SJSA1 (cell line): Measurements from ENCODE around the gene NPAS4. TPM values are rescaled to one million over a fixed set of nuclear protein-coding genes. Genes with fewer than 3 reads are reported as not detected.

Experiments used
- DNase-seq, 2 experiments: peaks; one replicate each; pipeline ENCODE4 v3.0.0-alpha.2; 2015 to 2020; ENCODE audit warnings: low spot score in 2 of 2, low read depth in 1 of 2
- H3K27ac ChIP-seq: fragments of 250-450 bp; sonication (Bioruptor Pico); 2 replicates; pipeline ENCODE4 v1.5.1; 2020; ENCODE audit warnings: mild to moderate bottlenecking, moderate library complexity
- H3K27me3 ChIP-seq: fragments of 250-450 bp; sonication (Bioruptor Pico); replicated peaks from 2 replicates; pipeline ENCODE4 v1.5.1; 2020; ENCODE audit warnings: mild to moderate bottlenecking, moderate library complexity
- H3K36me3 ChIP-seq: fragments of 250-450 bp; sonication (Bioruptor Pico); 2 replicates; pipeline ENCODE4 v1.5.1; 2020; ENCODE audit warnings: mild to moderate bottlenecking
- H3K4me1 ChIP-seq: fragments of 250-450 bp; sonication (Bioruptor Pico); replicated peaks from 2 replicates; pipeline ENCODE4 v1.6.1; 2021; ENCODE audit warnings: mild to moderate bottlenecking
- H3K4me3 ChIP-seq: fragments of 250-450 bp; sonication (Bioruptor Pico); 2 replicates; pipeline ENCODE4 v1.5.1; 2020; ENCODE audit warnings: mild to moderate bottlenecking
- H3K9me3 ChIP-seq: fragments of 250-450 bp; sonication (Bioruptor Pico); replicated peaks from 2 replicates; pipeline ENCODE4 v1.5.1; 2020; ENCODE audit warnings: mild to moderate bottlenecking
- total RNA-seq: library from RNA; depleted of rRNA; stranded (reverse); fragments of >200 nt; shearing (Covaris generic); gene quantifications from 2 replicates; pipeline ENCODE4 v1.2.3, GENCODE V29; 2014

Gene NPAS4
- total RNA-seq, 1 experiment from 2014 or later: 2.2 TPM

DNA sequence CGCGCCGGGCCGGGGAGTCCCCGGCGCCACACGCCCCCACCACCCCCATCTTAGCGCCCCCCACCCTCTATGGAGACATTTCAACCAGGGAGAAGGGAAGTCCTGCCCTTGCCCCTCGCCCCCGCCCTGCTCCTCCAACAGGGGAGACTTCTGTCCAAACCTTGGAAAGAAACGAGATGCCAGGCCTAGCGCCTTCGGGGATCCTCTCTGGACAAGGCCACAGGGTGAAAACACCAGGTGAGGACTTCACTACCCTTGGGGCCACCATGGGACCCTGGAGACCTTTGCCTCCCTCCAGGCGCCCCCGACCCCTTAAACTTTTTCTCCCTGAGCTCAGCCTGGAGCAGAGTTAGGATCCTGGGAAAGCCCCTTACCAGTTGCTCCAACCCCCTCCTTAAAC lies 11.6 kb upstream of the NPAS4 start:
- Histone ChIP-seq H3K27ac (peak overlapping the region; percentile 27; the same call in 1 of the 2 replicates), H3K36me3 (no peaks in the 10 kb centered on the region), H3K4me1 (peaks cover 36% of the 10 kb centered on the region), H3K27me3 (peaks cover 14% of the 10 kb centered on the region), H3K4me3 (peak overlapping the region; percentile 40), H3K9me3 (no peaks in the 10 kb centered on the region)
- peak in 1 of 2 experiments; percentile 62 for DNase-seq

DNA sequence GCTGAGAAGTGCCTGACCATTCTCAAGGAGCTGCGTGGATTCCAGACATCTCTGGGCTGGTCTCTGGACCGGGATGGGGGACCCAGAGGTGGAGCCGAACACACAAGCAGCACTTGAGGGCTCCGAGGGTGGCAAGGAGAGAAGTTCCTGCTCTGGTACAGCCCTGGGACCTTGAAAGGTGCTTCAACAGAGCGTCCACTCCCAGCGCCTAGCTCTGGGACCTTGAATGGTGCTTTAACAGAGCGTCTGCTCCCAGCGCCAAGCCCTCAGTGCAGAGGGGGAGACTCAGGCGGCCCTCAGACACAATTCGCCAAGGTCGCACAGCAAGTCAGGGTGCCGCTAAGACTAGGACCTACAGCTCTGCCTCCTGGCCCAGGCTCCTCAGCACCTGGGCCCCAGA lies 10.6 kb upstream of the NPAS4 start:
- Histone ChIP-seq H3K27me3 (peaks cover 9% of the 10 kb centered on the region), H3K4me3 (no peak overlapping the region), H3K27ac (no peak overlapping the region), H3K4me1 (peaks cover 36% of the 10 kb centered on the region), H3K36me3 (no peaks in the 10 kb centered on the region), H3K9me3 (no peaks in the 10 kb centered on the region)
- DNase-seq: no peak

DNA sequence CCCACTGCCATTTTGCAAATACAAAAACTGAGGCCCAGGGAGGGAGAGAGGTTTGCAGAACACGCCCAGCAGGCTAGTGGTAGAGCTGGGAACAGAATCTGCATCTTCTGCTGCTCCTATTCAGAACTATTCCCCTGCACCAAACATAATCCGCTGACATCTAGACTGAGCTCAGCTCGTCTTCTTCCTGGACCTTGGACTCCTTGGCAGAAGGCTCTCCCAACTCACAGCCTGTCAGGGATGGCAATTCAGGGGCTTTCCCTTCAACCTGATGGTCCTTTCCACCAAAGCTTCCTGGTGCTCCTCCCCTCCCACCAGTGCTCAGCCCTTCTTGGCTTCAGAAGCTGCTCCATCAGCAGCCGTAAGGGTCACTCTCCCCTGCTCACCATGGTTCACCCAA lies 9.5 kb upstream of the NPAS4 start:
- H3K4me1 ChIP-seq: peaks cover 34% of the 10 kb centered on the region
- H3K9me3 ChIP-seq: no peaks in the 10 kb centered on the region
- no peak overlapping the region for H3K27ac ChIP-seq
- H3K36me3 ChIP-seq: no peaks in the 10 kb centered on the region; the same call in 1 of the 2 replicates
- H3K27me3 ChIP-seq: no peaks in the 10 kb centered on the region
- no peak for DNase-seq
- no peak overlapping the region for H3K4me3 ChIP-seq

DNA sequence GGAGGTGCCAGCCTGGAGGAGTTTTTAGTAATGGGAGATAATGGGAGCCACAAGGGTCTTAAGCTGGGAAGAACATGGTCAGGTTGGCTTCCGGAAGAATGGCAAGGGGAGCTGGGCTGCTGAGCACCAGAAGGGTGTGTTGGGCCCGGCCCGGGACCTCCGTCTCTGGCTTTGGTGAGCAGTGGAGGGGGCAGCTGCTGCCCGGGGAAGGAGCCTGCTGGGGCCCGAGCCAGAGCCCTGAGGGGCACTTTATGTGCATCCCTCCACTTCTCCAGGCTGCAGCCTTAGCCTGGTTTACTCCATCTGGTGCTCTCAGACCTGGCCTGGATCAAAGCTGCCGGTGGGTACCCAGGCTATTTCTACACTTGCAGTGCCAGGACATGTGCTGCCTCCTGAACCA lies 8.7 kb upstream of the NPAS4 start:
- DNase-seq: no peak
- Histone ChIP-seq H3K9me3 (no peaks in the 10 kb centered on the region), H3K4me1 (peaks cover 34% of the 10 kb centered on the region), H3K27ac (no peak overlapping the region), H3K4me3 (no peak overlapping the region), H3K36me3 (no peaks in the 10 kb centered on the region; the same call in 1 of the 2 replicates), H3K27me3 (no peaks in the 10 kb centered on the region)

DNA sequence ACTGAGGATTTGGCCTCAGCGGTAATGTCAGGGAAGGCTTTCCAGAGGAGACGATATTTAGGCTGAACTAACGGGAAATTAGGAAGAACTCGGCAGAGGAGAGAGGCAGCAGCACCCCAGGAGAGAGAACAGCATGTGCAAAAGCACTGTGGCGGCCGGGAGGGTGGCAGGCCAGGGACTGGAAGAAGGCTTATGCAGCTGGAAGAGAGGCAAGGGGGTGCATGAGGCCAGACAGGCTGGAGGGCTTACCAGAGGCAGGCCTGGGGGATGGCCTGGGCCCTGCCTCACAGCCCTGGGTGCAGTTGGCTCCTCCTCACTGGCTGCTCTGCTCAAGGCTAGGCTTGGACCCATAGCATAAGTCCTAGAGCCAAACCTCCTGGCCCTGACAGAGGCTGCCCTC lies 7.7 kb upstream of the NPAS4 start:
- Histone ChIP-seq H3K27ac (no peak overlapping the region), H3K9me3 (no peaks in the 10 kb centered on the region), H3K36me3 (no peaks in the 10 kb centered on the region; the same call in 1 of the 2 replicates), H3K4me1 (peaks cover 42% of the 10 kb centered on the region), H3K4me3 (no peak overlapping the region), H3K27me3 (no peaks in the 10 kb centered on the region)
- DNase-seq: no peak

DNA sequence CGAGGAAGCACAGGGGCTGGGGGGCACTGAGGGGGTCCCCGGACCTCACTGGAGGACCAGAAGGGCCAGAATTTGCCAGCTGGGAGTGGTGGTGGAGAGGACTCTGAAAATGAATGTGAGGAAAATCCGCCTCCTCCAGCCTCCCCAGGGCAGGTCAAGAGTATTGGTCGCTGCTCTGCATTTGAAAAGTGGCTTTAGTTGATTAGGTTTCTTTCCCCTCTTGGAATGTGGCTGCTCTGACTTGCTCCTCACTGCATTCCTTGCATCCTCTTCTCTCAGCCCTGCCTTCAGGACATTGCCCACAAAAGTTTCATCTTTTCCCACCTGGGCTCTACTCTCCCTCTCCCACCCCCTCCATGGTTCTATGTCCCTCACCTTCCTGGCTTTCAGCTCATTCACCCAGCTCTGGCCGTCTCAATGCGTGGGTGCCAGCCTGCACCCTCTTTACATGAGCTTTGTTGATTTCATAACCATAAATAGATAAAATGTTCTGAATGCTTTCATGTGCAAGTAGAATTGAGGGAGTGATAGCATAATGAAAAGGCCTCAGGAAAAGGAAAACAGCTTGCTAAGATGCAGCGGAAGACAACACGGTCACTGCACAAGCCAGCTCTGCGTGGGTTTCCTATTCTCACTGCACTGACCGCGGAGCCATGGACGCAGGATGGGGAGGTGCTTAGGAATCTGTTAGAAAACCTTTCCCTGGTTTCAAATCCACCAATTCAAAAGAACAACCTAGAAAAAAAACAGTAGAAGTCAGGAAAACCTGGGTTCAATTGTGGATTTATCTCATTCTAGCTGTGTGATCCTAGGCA lies 6.5 kb upstream of the NPAS4 start:
- H3K27ac ChIP-seq: no peak overlapping the region
- no peaks in the 10 kb centered on the region for H3K9me3 ChIP-seq
- no peaks in the 10 kb centered on the region for H3K27me3 ChIP-seq
- H3K36me3 ChIP-seq: no peaks in the 10 kb centered on the region; the same call in 1 of the 2 replicates
- H3K4me3 ChIP-seq: no peak overlapping the region
- H3K4me1 ChIP-seq: peaks cover 42% of the 10 kb centered on the region
- no peak for DNase-seq

DNA sequence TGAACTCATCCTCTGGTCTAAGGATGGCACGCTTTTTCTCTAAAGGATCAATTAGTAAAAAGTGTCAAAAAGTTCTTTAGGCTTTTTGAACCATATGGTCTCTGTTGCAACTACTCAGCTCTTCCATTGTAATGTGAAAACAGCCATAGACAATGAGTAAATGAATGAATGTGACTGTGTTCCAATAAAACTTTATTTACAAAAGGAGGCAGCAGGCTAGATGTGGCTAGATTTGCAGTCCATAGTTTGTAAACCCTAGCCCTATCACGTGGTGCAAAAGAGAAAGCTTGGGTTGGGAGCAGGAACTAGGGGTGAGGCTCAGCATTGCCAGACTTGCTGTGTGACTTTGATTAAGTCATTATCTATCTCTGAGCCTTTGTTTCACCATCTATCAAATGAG lies 5.4 kb upstream of the NPAS4 start:
- Histone ChIP-seq H3K9me3 (no peaks in the 10 kb centered on the region), H3K4me3 (no peak overlapping the region), H3K27me3 (no peaks in the 10 kb centered on the region), H3K4me1 (peaks cover 31% of the 10 kb centered on the region), H3K27ac (no peak overlapping the region), H3K36me3 (no peaks in the 10 kb centered on the region; the same call in 1 of the 2 replicates)
- no peak for DNase-seq

DNA sequence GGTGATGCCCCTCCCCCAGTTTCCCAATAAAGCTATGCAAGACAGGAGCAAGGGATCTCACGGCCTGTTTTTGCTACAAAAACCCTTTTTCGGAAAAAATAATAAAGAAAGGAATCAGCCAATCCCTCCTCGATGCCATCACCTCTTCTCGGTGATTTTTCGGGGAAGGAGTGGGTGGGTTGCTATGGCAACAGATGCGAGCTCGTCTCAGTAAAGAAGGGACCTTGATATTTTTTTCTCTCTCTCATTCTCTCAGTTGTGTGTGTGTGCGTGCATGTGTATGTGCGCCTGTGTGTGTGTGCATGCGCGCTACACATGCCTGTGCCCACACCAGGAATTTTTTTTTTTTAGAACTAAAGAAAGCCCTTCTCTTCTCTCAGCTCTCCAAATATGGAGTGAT lies 3.8 kb upstream of the NPAS4 start:
- Histone ChIP-seq H3K4me3 (no peak overlapping the region), H3K9me3 (peaks cover 7% of the 10 kb centered on the region), H3K4me1 (peaks cover 15% of the 10 kb centered on the region)

DNA sequence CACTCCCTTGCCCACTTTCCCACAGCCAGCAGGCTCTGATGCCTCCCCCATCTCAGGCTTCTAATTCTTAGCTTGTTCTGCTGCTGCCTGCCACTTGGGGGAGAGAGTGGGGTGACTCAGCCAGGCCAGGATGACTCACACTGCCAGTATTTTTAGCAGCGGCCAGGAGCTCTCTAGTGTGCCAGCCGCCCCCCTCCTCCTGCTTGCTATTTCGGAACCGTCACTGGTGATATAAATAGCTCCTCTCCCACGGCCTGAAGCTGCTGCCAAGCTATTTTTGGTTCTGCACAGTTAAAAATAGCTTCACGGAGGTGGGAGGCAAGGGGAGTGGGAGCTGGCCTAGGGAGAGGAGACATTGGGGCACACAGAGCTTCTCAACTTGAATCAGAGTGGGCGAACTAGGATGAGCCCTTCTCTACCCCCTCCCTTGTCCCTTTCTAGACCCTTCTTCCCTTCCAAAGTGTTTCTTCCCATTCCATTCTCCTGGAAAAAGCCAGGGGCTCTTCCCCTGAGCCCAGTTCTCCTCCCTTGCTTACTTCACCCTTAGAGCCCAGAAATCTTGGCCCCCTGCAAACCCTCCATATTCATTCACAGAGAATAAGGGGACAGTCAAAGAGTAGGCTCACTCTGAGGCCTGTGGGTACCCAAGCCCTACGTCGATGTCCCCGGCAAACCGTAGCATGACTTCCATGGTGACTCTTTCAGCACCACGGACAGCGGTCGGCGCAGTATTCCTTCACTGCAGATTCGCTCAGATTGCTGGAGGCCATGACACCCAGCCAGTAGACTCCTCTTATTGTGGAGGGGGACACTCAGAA lies 2.5 kb upstream of the NPAS4 start:
- Histone ChIP-seq H3K4me1 (peaks cover 15% of the 10 kb centered on the region), H3K27ac (no peak overlapping the region), H3K4me3 (no peak overlapping the region), H3K36me3 (peaks cover 20% of the 10 kb centered on the region), H3K9me3 (peaks cover 7% of the 10 kb centered on the region), H3K27me3 (no peaks in the 10 kb centered on the region)
- peak; percentile 96 to 99 for DNase-seq

More for the DNA sequence above, 3.8 kb upstream of the NPAS4 start:
- Histone ChIP-seq H3K27ac (no peak overlapping the region), H3K27me3 (no peaks in the 10 kb centered on the region), H3K36me3 (peaks cover 6% of the 10 kb centered on the region)
- no peak for DNase-seq

DNA sequence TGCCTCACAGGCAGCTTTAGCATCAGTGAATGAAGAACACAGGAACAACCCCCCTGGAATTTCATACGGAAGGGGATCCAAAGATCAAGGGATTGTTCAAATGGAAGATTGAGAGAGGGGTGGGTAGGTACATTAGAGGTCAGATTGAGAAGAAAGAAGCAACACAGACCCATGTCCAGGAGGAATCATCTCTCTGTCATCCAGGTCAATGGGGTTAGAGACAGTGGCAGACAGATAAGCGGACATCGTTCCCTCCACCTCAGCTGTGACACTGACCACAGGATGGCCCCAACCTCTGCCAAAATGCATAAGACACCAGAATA lies 1.9 kb upstream of the NPAS4 start:
- no peak overlapping the region for H3K27ac ChIP-seq
- H3K4me3 ChIP-seq: no peak overlapping the region
- peaks cover 15% of the 10 kb centered on the region for H3K4me1 ChIP-seq
- no peaks in the 10 kb centered on the region for H3K27me3 ChIP-seq
- no peak for DNase-seq
- peaks cover 7% of the 10 kb centered on the region for H3K9me3 ChIP-seq
- H3K36me3 ChIP-seq: peaks cover 26% of the 10 kb centered on the region

DNA sequence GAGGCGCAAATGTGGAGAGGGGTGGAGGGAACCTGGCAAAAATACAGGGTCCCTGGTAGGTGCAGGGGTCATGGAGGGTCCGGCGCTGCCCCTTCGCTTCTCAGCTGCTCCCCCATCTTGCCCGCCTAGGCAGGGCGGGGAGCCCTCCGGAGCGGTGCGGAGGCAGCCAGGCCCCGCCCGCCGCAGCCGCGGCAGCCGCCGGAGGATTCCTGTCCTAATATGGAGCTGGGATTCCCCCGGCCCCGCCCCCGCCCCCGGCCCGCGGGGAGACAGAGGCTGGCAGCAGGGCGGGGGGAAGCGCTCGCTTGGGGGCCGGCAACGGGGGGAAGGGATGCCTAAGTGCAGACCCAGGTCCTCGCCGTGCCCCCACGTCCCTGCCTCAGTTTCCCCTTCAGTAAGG lies 1.0 kb upstream of the NPAS4 start:
- Histone ChIP-seq H3K27me3 (no peaks in the 10 kb centered on the region), H3K36me3 (peaks cover 35% of the 10 kb centered on the region), H3K27ac (no peak overlapping the region), H3K4me3 (no peak overlapping the region), H3K4me1 (peaks cover 15% of the 10 kb centered on the region), H3K9me3 (peaks cover 7% of the 10 kb centered on the region)
- no peak for DNase-seq

DNA sequence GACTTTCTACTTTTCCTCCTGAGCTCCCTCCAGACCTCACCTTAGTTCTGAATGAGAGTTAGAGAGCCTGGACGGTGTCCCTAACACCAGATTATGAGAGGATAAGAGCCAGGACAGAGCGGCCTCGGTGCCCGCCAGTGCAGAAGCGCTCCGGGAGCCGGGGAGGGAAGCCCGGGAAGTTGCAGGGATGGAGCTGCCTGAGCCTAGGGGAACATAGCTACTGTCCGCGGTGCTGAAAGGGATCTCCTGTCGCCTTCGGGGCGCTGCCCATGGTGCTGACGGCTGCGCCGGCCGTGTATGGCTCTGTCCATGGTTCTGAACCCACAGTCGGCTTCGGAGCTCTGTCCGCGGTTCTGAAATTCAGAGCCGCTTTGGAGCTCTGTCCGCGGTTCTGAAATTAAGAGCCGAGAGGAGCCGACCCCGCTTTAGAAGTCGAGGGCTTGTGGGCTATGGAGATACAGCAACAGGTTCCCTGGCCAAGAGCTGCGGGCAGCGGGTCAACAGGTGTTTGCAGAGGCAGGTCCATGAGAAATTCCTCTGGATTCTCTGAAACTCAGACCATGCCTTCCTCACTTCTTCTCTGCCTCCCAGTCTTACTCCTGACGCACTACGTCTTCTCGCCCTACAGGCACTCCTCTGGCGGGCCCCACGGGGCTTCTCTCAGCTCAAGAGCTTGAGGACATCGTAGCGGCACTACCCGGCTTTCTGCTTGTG lies 814 bp downstream of the NPAS4 start:
- H3K36me3 ChIP-seq: peaks cover 45% of the 10 kb centered on the region
- peak; percentile 89 to 94 for DNase-seq
- peaks cover 7% of the 10 kb centered on the region for H3K9me3 ChIP-seq
- peaks cover 15% of the 10 kb centered on the region for H3K4me1 ChIP-seq
- H3K4me3 ChIP-seq: no peak overlapping the region
- no peaks in the 10 kb centered on the region for H3K27me3 ChIP-seq
- no peak overlapping the region for H3K27ac ChIP-seq

DNA sequence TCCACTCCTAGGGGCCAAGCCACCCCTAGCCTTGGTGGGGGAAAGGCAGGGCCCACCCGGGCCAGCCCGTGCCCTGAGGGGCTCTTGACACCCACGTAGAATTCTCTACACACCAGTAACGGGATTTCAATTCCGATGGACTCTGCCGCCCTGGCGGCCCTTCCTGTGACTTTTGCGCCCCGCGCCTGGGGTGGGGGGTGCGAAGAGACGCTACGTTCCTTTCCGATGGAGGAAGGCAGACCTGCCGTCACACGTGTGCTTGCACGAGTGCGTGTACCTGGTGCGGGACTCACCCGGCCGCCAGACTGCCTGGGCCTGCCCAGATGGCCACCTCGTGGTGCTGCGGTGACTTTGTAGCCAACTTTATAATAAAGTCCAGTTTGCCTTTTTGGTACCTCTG lies 5.5 kb downstream of the NPAS4 start:
- Histone ChIP-seq H3K9me3 (peaks cover 7% of the 10 kb centered on the region), H3K4me1 (no peaks in the 10 kb centered on the region), H3K27ac (no peak overlapping the region), H3K4me3 (no peak overlapping the region), H3K27me3 (no peaks in the 10 kb centered on the region), H3K36me3 (peaks cover 47% of the 10 kb centered on the region)
- no peak for DNase-seq

DNA sequence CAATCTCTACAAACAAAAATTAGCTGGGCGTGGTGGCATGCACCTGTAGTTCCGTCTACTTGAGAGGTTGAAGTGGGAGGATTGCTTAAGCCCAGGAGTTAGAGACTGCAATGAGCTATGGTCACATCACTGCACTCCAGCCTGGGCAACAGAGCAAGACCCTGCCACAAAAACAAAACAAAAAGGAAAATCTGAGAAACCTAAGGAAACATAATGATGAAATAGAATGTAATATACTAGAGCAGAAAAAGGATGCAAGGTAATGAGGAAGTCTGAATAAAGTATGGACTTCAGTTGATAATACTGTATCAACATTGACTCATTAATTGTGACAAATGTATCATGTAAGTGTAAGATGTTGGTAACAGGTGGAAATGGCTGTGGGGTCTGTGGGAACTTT lies 8.1 kb downstream of the NPAS4 start:
- Histone ChIP-seq H3K27me3 (no peaks in the 10 kb centered on the region), H3K4me3 (no peak overlapping the region), H3K27ac (no peak overlapping the region), H3K4me1 (no peaks in the 10 kb centered on the region), H3K9me3 (no peaks in the 10 kb centered on the region), H3K36me3 (peaks cover 35% of the 10 kb centered on the region)
- no peak for DNase-seq
